Liver (tissue), 9 donors: Measurements from ENCODE around the gene ADAM11. TPM values are rescaled to one million over a fixed set of nuclear protein-coding genes. Genes with fewer than 3 reads are reported as not detected.
"Not testable (repeated sequence)": the region's sequence is repeated elsewhere in the genome, so short reads cannot be mapped to it uniquely, and the experiment has no call there.

ENCODE experiments used
- DNase-seq: peaks from one replicate; pipeline ENCODE4 v3.0.0-alpha.2; 2017; ENCODE audit warnings: low spot score
- H3K27ac ChIP-seq, 2 donors: one replicate each; pipeline ENCODE4 v1.7.0; 2013; ENCODE audit warnings: inconsistent platforms in 2 of 2, low read length in 2 of 2, control low read depth in 1 of 2, low read depth in 1 of 2, mild to moderate bottlenecking in 1 of 2
- H3K27me3 ChIP-seq, 4 donors: one replicate each; pipeline versions ENCODE4 v1.6.1 to v1.7.0; 2013; ENCODE audit warnings: low read length in 3 of 4, inconsistent platforms in 1 of 4, mild to moderate bottlenecking in 1 of 4, moderate library complexity in 1 of 4; ENCODE audit not compliant: control insufficient read depth in 4 of 4, insufficient read depth in 4 of 4
- H3K36me3 ChIP-seq, 4 donors: one replicate each; pipeline versions ENCODE4 v1.6.1 to v1.7.0; 2013; ENCODE audit warnings: low read length in 3 of 4, mild to moderate bottlenecking in 3 of 4, low read depth in 1 of 4, moderate library complexity in 1 of 4; ENCODE audit not compliant: control insufficient read depth in 4 of 4, insufficient read depth in 3 of 4
- H3K4me1 ChIP-seq, 4 donors: one replicate each; pipeline versions ENCODE4 v1.6.1 to v1.7.0; 2013; ENCODE audit warnings: low read length in 3 of 4, mild to moderate bottlenecking in 3 of 4, moderate library complexity in 1 of 4; ENCODE audit not compliant: control insufficient read depth in 4 of 4, insufficient read depth in 4 of 4
- H3K4me3 ChIP-seq, 3 donors: one replicate each; pipeline versions ENCODE4 v1.6.1 to v1.7.0; 2013; ENCODE audit warnings: low read length in 3 of 3, control low read depth in 1 of 3, low read depth in 1 of 3, mild to moderate bottlenecking in 1 of 3
- H3K9ac ChIP-seq, 2 donors: one replicate each; pipeline ENCODE4 v1.7.0; 2013; ENCODE audit warnings: low read length in 2 of 2, mild to moderate bottlenecking in 2 of 2, moderate library complexity in 2 of 2, control low read depth in 1 of 2, low read depth in 1 of 2
- H3K9me3 ChIP-seq, 4 donors: one replicate each; pipeline versions ENCODE4 v1.6.1 to v1.7.0; 2013; ENCODE audit warnings: low read length in 3 of 4; ENCODE audit not compliant: control insufficient read depth in 4 of 4
- EGR1 ChIP-seq, 2 donors: IDR thresholded peaks; 2 replicates each; pipeline ENCODE4 v1.6.1; 2016 to 2018; ENCODE audit warnings: antibody characterized with exemption in 2 of 2, low read depth in 2 of 2
- GABPA ChIP-seq, 2 donors: IDR thresholded peaks in 1 of 2; conservative IDR thresholded peaks in 1 of 2; 2 replicates each; pipeline ENCODE4 v1.6.1; 2016; ENCODE audit warnings: antibody characterized with exemption in 2 of 2, mild to moderate bottlenecking in 1 of 2, moderate library complexity in 1 of 2
- HNF4G ChIP-seq: IDR thresholded peaks from 2 replicates; pipeline ENCODE4 v1.6.1; 2016; ENCODE audit warnings: antibody characterized with exemption
- NR2F2 ChIP-seq: IDR thresholded peaks from 2 replicates; pipeline ENCODE4 v1.6.1; 2016; ENCODE audit warnings: antibody characterized with exemption
- RAD21 ChIP-seq, 2 donors: IDR thresholded peaks; 2 replicates each; pipeline ENCODE4 v1.6.1; 2016; ENCODE audit warnings: antibody characterized with exemption in 2 of 2, mild to moderate bottlenecking in 2 of 2
- RXRA ChIP-seq, 2 donors: IDR thresholded peaks; 2 replicates each; pipeline ENCODE4 v1.6.1; 2017 to 2018; ENCODE audit warnings: antibody characterized with exemption in 2 of 2, mild to moderate bottlenecking in 1 of 2
- SP1 ChIP-seq: IDR thresholded peaks from 2 replicates; pipeline ENCODE4 v1.6.1; 2018; ENCODE audit warnings: antibody characterized with exemption, mild to moderate bottlenecking
- TAF1 ChIP-seq: conservative IDR thresholded peaks from 2 replicates; pipeline ENCODE4 v1.6.1; 2016; ENCODE audit warnings: antibody characterized with exemption, mild to moderate bottlenecking
- YY1 ChIP-seq: IDR thresholded peaks from 2 replicates; pipeline ENCODE4 v1.6.1; 2016; ENCODE audit warnings: antibody characterized with exemption, mild to moderate bottlenecking
- WGBS: extraction: QIAGEN DNeasy Blood & Tissue Kit; methylation state at CpG from one replicate; pipeline ENCODE4 v1.1.7; 2013; 5-methylcytosine and 5-hydroxymethylcytosine counted together
- polyA plus RNA-seq, 2 donors: library from polyadenylated mRNA; stranded (reverse) in 1 of 2; unstranded in 1 of 2; fragments of 200-250 nt in 1 of 2; fragments of >200 nt in 1 of 2; fragmentation: Nextera tagmentation in 1 of 2; extraction: Ambion mirVana in 1 of 2; gene quantifications; one replicate each; pipeline versions ENCODE4 v1.2.1 to v1.2.3, GENCODE V29; 2013 to 2015
- total RNA-seq, 2 donors: library from RNA; depleted of rRNA; stranded (reverse); fragments of >200 nt; gene quantifications; one replicate each; pipeline ENCODE4 v1.2.3, GENCODE V29; 2014
- TF ChIP-seq, protein P1 (sequence below): IDR thresholded peaks from 2 replicates; pipeline ENCODE4 v1.6.1; 2016; ENCODE audit warnings: antibody characterized with exemption
- TF ChIP-seq, protein P2 (sequence below): IDR thresholded peaks from 2 replicates; pipeline ENCODE4 v1.6.1; 2016; ENCODE audit warnings: antibody characterized with exemption
- TF ChIP-seq, protein P3 (sequence below): IDR thresholded peaks from 2 replicates; pipeline ENCODE4 v1.6.1; 2016; ENCODE audit warnings: antibody characterized with exemption
- donor health status: healthy.
- donor health status: healthy.
- donor health status: healthy.
- donor health status: healthy.
- donor health status: healthy.

The ADAM11 gene
- total and polyA plus RNA-seq, 4 donors, result 0.06 to 1.1 (median 0.08) TPM; not detected in 1

GRCh38 chr17:44754276-44754675 lies 4.5 kb upstream of the ADAM11 start:
- H3K4me1 ChIP-seq, result peaks cover under 1 to 6% (median 2%) of the 10 kb centered on the region in 4 donors
- peaks cover 0 to 2% (median 0%) of the 10 kb centered on the region in 4 donors for H3K27me3 ChIP-seq
- H3K4me3 ChIP-seq, result no peak overlapping the region
- no peak for TF ChIP-seq EGR1 (IDR thresholded peaks at IDR 0.05; ENCODE audit: low read depth in 2 of 2)
- no peak for TF ChIP-seq RAD21 (IDR thresholded peaks at IDR 0.05)
- no peak for TF ChIP-seq HNF4G
- TF ChIP-seq, protein P1, sequence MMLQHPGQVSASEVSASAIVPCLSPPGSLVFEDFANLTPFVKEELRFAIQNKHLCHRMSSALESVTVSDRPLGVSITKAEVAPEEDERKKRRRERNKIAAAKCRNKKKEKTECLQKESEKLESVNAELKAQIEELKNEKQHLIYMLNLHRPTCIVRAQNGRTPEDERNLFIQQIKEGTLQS, result no peak
- no peak for TF ChIP-seq GABPA (IDR thresholded peaks at IDR 0.05 in 1 of 2, conservative IDR thresholded peaks at IDR 0.05 in 1 of 2)
- no peak for TF ChIP-seq RXRA (IDR thresholded peaks at IDR 0.05)
- no peak for TF ChIP-seq YY1
- H3K36me3 ChIP-seq, result peaks cover 0 to 2% (median 0%) of the 10 kb centered on the region in 4 donors
- DNase-seq, result no peak
- H3K9me3 ChIP-seq, result no peaks in the 10 kb centered on the region
- no peak overlapping the region for H3K9ac ChIP-seq
- no peak overlapping the region for H3K27ac ChIP-seq
- WGBS, result 78% methylated on average over 7 of the region's 7 CpGs

- not testable (repeated sequence) for H3K9ac ChIP-seq, DNase-seq, H3K4me3 ChIP-seq, H3K9me3 ChIP-seq, H3K27me3 ChIP-seq, H3K36me3 ChIP-seq, H3K4me1 ChIP-seq, H3K27ac ChIP-seq
- 94% methylated on average over 5 of the region's 5 CpGs for WGBS
Measured at GRCh38 chr17:44755180-44755579, 3.6 kb upstream of the ADAM11 start.

GRCh38 chr17:44757045-44757917 lies 1.5 kb upstream of the ADAM11 start:
- H3K27ac ChIP-seq, result no peak overlapping the region
- H3K27me3 ChIP-seq, result peaks cover 0 to 7% (median 2%) of the 10 kb centered on the region in 4 donors
- no peaks in the 10 kb centered on the region for H3K9me3 ChIP-seq
- no peak overlapping the region for H3K4me3 ChIP-seq
- H3K36me3 ChIP-seq, result no peaks in the 10 kb centered on the region
- DNase-seq, result no peak
- peaks cover 3 to 10% (median 4%) of the 10 kb centered on the region in 4 donors for H3K4me1 ChIP-seq
- WGBS, result 77% methylated on average over 10 of the region's 10 CpGs
- H3K9ac ChIP-seq, result no peak overlapping the region
- TF ChIP-seq, protein P2, sequence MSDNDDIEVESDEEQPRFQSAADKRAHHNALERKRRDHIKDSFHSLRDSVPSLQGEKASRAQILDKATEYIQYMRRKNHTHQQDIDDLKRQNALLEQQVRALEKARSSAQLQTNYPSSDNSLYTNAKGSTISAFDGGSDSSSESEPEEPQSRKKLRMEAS, result no peak
- no peak for TF ChIP-seq NR2F2
- no peak for TF ChIP-seq SP1
- no peak for TF ChIP-seq RAD21 (IDR thresholded peaks at IDR 0.05)
- no peak for TF ChIP-seq YY1
- TF ChIP-seq, protein P3, sequence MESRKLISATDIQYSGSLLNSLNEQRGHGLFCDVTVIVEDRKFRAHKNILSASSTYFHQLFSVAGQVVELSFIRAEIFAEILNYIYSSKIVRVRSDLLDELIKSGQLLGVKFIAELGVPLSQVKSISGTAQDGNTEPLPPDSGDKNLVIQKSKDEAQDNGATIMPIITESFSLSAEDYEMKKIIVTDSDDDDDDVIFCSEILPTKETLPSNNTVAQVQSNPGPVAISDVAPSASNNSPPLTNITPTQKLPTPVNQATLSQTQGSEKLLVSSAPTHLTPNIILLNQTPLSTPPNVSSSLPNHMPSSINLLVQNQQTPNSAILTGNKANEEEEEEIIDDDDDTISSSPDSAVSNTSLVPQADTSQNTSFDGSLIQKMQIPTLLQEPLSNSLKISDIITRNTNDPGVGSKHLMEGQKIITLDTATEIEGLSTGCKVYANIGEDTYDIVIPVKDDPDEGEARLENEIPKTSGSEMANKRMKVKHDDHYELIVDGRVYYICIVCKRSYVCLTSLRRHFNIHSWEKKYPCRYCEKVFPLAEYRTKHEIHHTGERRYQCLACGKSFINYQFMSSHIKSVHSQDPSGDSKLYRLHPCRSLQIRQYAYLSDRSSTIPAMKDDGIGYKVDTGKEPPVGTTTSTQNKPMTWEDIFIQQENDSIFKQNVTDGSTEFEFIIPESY, result no peak
- no peak for TF ChIP-seq TAF1
